NCI-H2171 treated with DMSO at 0.1 percent for 48 hours (cell line): ENCODE measurements around the gene LRPAP1.
"Not testable (repeated sequence)": the region's sequence is repeated elsewhere in the genome, so short reads cannot be mapped to it uniquely, and the experiment has no call there.

ENCODE experiments used
- DNase-seq: peaks from one replicate; lab custom pipeline; 2025; lab: John Stamatoyannopoulos, UW

LRPAP1 gene

DNA sequence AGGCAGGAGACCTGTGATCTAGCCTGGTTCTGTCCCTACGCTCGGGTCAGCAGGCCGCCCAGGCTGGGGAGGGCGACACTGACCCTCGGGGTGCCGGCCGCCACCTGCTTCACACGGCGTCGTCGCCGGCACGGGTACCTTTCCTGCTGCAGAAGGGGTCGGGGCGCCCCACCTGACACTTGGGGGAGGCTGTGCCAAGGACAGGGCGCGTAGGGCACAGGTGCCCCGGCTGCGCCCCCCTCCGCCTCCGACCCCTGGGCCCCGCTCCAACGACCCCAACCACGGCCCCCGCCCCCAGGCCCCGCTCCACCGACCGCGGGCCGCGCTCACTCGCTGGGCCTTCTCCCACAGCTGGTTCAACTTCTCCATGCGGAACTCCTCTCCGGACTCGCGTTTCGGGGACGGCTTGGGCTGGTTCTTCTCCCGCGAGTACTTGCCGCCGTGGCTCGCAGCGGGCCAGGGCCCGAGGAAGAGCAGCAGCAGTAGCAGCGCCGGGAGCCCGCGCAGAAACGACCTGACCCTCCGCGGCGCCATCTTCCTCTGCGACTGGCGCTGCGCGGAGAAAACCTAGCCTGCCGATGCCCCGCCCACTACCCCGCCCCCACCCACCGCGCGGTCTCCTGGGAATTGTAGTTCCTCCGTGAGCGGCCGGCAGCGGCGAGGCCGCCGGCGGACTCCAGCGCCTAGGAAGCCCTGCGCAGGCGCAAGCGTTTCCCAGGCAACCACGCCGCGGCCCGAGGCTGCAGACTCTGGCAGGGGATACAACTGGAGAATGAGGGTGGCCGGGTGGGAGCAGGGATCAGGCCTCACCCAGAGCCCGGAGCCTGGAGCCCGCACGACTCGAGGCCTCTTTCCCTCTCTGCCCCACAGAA lies at the start of gene LRPAP1:
TSS of gene LRPAP1 (minus strand) at position 544 of the 872 bp plus-strand sequence. CDS start at position 534, 10 bp downstream.
- peak; percentile 67 for DNase-seq

DNA sequence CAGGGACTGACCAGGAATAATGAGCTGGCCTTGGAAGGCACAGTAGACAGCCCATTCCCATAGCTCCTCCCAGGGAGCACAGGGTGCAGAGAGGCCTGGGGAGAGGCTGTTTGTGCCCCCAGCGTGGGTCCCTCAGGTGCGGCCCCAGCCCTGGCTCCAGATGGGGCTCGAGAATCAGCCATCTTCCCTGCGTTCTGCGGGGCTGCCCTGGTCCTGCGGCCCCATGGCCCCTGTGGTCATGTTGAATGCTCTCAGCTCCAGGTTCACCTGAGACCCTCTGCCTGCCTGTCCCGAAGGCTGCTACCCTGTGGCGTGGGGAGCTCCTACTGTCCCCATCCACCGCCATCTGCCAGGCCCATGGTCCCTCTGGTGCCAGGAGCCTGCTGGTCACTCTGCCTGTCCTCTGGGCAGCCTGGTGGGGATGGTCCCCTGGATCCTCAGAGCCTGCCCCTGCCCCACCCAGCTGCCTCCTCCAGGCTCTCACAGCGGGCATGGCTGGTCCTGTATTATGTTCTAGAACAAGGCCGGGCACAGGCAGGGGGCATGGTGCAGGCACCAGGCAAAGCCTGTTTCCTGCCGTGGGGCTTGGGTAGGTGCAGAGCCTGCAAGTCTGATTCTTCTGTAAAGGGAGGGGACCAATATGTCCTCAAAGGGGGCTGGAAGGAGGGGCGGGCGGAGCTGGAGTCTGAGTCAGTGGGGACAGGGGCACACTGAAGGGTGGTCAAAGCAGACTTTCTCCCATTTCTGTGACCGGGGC lies 49.3 kb upstream of the LRPAP1 start:
- not testable (repeated sequence) for DNase-seq

- DNase-seq: not testable (repeated sequence)
Measured at GRCh38 chr4:3580859-3581258, 48.6 kb upstream of the LRPAP1 start.

GRCh38 chr4:3578527-3579144 lies 46.4 kb upstream of the LRPAP1 start:
- not testable (repeated sequence) for DNase-seq

GRCh38 chr4:3578052-3578451 lies 45.8 kb upstream of the LRPAP1 start:
- not testable (repeated sequence) for DNase-seq

GRCh38 chr4:3577208-3577892 lies 45.1 kb upstream of the LRPAP1 start:
- DNase-seq: not testable (repeated sequence)

DNA sequence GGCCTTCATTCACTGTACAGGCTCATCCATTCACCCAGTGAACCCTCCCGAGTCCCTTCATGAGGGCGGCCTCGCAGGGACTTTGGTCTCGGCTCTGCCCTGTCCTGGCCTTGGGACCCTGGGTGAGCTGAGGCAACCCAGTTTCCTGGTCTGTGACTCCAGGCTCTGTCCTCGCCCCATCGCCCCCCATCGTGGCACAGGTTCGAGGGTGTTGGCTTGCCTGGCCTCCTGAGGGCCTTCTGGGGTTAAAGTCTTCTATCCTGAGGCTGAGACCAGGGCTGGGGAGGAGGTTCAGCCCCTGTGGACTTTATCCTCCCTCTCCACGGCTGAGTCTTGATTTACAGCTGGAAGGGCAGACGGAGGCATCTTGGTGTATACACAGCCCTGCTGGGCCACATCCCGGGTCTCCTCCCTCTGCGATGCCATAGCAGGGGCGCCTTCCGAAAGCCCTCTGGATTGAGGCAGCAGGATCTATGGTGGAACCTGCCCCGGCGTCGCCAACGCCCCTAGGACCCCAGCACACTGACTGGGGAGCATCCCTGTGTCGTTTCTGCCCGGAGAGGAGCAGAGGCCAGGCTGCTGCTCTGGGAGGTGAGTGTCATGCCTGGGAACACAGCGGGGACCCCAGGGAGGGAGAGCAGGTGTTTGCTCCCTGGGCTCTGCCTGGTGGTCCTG lies 44.4 kb upstream of the LRPAP1 start:
- not testable (repeated sequence) for DNase-seq

DNA sequence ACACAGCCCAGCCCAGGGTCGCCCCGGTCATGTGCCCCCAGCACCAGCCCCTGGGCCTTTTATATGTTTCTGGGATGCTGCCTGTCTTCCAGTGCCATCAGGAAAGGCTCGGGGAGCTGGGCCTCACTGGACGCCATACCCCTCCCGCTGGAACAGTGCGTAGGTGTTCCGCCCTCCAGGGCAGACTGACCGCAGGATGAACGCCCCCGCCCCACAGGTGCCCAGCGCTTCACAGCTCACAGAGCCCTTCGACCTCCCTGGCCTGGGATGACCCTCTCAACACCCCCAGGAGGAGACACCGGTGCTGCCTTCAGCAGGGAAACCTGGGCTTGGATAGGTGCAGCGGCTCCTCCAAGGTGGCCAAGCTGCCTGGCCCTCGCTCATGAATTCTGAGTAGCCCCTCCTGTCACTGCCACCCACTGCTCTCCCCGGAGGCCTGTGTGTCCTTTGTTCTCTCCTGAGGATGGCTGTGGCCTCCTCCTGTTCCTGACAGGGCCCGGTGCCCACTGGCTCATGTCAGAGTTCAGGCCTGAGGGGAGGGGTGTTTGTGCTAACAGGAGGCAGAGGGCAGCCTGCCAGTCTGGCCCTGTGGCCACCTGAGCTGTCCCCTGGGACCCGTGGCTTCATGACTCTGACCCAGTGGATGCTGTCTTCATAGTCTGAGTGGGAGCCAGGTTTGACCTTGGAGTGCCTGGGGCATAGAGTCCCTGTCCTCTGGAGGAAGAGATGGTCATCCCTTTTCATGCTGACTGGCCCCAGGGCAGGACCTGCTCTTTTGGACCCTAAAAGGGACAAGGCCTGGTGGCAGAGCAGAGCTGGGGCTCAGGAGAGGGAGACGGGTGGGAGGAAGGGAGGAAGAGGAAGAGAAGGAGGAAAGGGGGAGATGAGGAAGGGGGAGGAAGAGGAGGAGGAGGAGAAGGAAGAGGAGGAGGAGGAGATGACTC lies 43.5 kb upstream of the LRPAP1 start:
- not testable (repeated sequence) for DNase-seq

GRCh38 chr4:3574865-3575264 lies 42.6 kb upstream of the LRPAP1 start:
- not testable (repeated sequence) for DNase-seq

GRCh38 chr4:3574346-3574745 lies 42.1 kb upstream of the LRPAP1 start:
- not testable (repeated sequence) for DNase-seq

DNA sequence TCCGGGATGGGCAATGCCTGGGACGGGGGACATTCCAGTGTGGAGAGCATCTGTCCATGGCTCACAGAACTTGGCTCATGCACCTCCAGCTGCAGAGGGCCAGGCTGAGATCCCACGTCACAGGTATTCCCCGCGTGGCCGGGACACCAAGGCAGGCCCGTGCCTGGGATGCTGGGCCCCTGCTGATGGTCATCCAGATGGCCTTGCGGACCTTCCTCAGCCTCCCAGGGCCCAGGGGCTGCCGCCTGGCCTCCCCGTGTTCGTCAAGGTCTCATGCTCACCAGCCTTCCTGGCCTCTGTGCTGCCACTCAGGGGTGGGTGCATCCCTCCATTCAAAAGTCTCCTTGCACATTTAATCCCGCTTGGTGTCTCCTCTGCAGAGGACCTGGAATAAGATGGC lies 40.9 kb upstream of the LRPAP1 start:
- DNase-seq: no peak

- no peak for DNase-seq
Measured at GRCh38 chr4:3572363-3572762, 40.1 kb upstream of the LRPAP1 start.

DNA sequence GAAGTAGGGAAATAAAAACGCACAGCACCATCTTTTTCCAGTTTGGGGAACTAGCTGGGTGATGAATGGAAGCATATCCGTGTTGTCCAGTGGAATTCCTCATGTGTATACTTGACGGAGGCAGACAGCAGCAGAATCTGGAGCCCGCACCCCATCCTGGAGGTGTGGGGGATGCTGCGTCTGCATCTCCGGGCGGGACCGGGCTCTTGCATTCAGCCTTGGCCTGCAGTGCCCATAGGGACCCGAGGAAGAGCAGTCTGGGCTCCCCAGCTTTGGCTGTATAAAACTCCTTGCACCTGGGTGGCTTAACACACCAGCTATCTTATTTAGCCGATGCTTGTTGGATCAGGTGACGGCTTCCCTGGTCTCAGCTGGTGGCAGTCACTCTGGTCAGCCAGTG lies 39.7 kb upstream of the LRPAP1 start:
- no peak for DNase-seq

DNA sequence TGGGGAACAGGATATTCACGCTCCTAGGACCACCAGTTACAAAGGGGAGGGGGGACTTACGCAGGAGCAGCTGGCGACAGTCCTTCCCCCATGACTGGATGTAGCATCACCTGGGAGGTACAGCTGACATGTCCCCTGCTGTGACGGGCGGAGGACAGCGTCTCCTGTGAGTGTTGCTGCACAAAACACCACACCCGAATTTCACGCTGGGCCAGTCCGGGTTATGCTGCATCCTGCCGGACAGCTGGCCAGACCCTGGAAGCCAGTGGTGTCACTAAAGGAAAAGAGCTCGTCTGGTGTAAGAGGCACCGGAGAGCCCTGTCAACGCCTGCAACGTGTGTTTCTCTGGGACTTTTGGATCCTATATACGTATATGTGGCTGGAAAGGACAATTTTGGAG lies 38.7 kb upstream of the LRPAP1 start:
- not testable (repeated sequence) for DNase-seq

- DNase-seq: not testable (repeated sequence)
Measured at GRCh38 chr4:3569611-3570010, 37.4 kb upstream of the LRPAP1 start.

GRCh38 chr4:3566701-3567100 lies 34.5 kb upstream of the LRPAP1 start:
- not testable (repeated sequence) for DNase-seq

DNA sequence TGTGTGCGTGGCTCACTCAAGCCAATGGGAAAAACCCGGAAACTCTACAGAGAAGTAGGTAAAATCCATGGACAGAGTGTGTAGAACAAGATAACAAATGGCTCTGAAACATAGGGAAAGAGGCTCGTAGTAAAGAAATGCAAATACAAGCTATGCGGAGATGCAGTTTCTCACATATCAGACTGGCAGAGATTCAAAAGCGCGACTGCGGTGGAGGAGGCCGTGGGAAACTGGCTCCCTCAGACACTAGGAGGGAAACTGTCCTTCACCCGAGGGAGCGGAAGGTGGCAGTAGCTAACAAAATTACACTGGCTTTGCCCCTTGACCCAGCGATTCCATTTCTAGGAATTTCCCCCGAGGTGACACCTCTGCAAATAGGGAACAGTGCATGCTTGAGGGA lies 34.1 kb upstream of the LRPAP1 start:
- peak; percentile 12 for DNase-seq

GRCh38 chr4:3564948-3565347 lies 32.7 kb upstream of the LRPAP1 start:
- not testable (repeated sequence) for DNase-seq

DNA sequence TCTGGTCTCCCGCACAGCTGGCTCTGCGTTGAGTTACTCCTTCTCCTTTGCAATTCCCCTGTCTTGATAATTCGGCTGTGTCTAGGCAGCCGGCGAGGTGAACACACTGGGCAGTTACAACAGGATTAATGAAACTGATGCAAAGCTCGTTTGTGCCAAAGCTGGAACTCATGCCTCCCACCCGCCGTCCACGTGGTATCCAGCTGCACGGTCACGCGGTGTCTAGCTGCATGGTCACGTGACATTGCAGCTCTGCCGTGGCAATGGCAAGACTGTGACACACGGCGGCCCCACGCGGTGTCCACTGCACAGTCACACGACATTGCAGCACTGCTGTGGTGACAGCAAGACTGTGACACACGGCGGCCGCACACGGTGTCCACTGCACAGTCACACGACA lies 31.2 kb upstream of the LRPAP1 start:
- no peak for DNase-seq

GRCh38 chr4:3562127-3562526 lies 29.9 kb upstream of the LRPAP1 start:
- DNase-seq: not testable (repeated sequence)
